Measurements from ENCODE around the gene GLS.

Gene GLS

DNA sequence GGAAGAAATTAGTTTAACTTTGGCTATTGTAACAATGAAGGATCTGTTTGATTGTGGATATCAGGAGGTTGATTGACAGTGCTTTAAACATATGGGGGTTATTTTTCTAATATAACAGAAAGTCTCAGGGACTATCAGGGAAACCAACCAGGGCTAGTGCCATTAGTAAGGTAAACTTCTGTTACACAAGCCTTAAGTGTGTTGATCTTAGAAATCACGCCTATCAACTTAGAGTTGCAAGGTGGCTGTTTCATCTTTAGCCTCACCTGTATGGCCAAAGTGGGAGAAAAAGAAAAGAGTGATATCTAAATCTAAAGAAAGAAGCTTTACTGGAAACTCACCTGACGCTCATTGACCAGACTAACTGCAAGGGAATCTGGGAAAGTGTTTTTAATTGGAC is 62.1 kb downstream of the GLS start:
- FAIRE-seq (no peak), DNase-seq (ENCODE audit: insufficient read length, low spot score) (no peak)
- TF ChIP-seq, protein P1, sequence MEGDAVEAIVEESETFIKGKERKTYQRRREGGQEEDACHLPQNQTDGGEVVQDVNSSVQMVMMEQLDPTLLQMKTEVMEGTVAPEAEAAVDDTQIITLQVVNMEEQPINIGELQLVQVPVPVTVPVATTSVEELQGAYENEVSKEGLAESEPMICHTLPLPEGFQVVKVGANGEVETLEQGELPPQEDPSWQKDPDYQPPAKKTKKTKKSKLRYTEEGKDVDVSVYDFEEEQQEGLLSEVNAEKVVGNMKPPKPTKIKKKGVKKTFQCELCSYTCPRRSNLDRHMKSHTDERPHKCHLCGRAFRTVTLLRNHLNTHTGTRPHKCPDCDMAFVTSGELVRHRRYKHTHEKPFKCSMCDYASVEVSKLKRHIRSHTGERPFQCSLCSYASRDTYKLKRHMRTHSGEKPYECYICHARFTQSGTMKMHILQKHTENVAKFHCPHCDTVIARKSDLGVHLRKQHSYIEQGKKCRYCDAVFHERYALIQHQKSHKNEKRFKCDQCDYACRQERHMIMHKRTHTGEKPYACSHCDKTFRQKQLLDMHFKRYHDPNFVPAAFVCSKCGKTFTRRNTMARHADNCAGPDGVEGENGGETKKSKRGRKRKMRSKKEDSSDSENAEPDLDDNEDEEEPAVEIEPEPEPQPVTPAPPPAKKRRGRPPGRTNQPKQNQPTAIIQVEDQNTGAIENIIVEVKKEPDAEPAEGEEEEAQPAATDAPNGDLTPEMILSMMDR (IDR thresholded peaks at IDR 0.05; ENCODE audit: insufficient read depth, missing control alignments), result no peak

DNA sequence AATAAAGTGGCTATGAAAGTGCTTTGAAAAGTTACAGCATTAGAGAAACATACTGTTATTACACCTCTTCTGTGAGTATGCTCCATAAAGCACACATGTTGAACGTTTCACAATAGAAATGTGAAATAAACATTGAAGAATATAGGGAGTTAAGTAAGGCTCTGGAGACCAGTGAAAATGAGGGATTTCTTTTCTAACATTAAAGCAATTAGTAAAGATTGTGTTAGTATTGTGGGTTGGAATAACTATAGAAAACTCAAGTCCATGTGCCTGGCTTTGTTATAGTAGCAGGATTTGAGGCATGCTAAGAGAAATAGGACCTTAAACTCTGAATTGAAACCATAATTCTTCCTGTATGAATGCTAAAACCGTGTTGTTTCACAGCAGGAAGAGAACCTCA is 63.1 kb downstream of the GLS start:
- TF ChIP-seq, protein P1 (IDR thresholded peaks at IDR 0.05; ENCODE audit: insufficient read depth, missing control alignments), result no peak
- FAIRE-seq (no peak), DNase-seq (ENCODE audit: insufficient read length, low spot score) (no peak)

GRCh38 chr2:190947141-190947540 is 66.5 kb downstream of the GLS start:
- DNase-seq (ENCODE audit: insufficient read length, low spot score) (no peak), FAIRE-seq (peak; percentile 71)
- TF ChIP-seq, protein P1 (IDR thresholded peaks at IDR 0.05; ENCODE audit: insufficient read depth, missing control alignments), result no peak

- FAIRE-seq, result no peak
- TF ChIP-seq, protein P1 (IDR thresholded peaks at IDR 0.05; ENCODE audit: insufficient read depth, missing control alignments), result no peak
- no peak for DNase-seq (ENCODE audit: insufficient read length, low spot score)
Measured at GRCh38 chr2:190947711-190948251, 67.2 kb downstream of the GLS start.

DNA sequence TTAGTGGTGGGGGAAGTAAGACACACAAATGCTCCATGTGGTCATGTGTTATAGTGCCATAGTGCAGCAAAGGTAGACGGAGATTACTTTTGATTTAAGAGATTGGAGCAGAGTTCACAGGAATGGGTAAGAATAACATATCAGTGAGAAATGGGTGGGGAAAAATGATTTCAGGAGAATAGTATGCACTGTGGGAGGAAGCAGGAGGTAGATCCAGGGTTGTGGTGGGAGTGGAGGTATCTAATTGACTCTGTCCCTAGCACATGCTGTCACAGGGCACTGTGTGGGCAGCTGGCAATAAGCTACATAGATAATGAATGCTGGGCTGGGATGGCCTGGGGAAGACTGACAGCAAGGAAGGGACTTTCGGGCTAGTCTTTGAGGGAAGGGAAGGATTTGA is 68.0 kb downstream of the GLS start:
- no peak for FAIRE-seq

GRCh38 chr2:190950566-190950991 is 70.0 kb downstream of the GLS start:
- DNase-seq (ENCODE audit: insufficient read length, low spot score) (no peak), FAIRE-seq (no peak)
- TF ChIP-seq, protein P1 (IDR thresholded peaks at IDR 0.05; ENCODE audit: insufficient read depth, missing control alignments), result no peak

More for the DNA sequence above, 68.0 kb downstream of the GLS start:
- TF ChIP-seq, protein P1 (IDR thresholded peaks at IDR 0.05; ENCODE audit: insufficient read depth, missing control alignments), result no peak
- no peak for DNase-seq (ENCODE audit: insufficient read length, low spot score)

- FAIRE-seq (no peak), DNase-seq (ENCODE audit: insufficient read length, low spot score) (no peak)
- TF ChIP-seq, protein P1 (IDR thresholded peaks at IDR 0.05; ENCODE audit: insufficient read depth, missing control alignments), result no peak
Measured at GRCh38 chr2:190953257-190953656, 72.6 kb downstream of the GLS start.
